NCI-H1436 treated with DMSO at 0.1 percent for 48 hours (cell line): ENCODE data around the gene SUPT3H.
"Not testable (repeated sequence)": the region's sequence is repeated elsewhere in the genome, so short reads cannot be mapped to it uniquely, and the experiment has no call there.

ENCODE experiments used
- DNase-seq: peaks from one replicate; lab custom pipeline; 2025; lab: John Stamatoyannopoulos, UW

The SUPT3H gene

DNA sequence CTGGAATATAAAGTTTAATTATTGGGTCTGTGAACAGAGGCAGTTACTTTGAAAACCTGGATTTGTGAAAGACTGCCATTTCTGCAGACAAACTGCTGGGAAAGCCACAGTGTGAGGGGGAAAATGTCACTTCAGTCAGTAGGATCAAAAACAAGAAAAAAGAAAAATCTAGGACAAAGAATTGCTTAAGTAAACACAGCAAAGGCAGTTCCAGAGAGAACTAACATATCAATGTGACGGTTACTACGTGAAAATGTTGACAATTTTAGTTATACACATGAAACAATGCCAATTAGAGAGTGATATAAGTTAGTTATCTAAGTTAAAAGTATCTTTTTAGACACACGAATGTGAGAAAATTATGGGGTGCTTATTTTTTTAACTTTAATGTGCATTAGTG, 320.0 kb downstream of the SUPT3H start:
- DNase-seq: no peak

DNA sequence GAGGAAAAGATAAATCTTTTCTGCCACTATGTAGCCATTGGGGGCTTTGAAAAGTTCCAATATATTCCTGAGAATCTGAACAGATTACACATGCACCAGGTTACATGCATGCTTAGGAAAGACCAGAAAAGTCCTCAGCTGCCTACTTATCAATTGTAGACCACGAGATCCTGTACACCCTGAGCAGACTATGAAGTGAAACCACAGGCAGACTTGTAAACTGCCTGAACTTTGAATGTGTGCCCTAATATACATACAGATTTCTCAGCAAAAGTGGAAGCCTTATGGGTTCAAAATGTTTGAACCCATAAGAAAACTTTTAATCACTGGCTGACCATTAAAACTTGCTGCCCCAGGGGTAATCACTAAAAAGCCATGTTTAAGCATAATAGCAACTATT, 323.1 kb downstream of the SUPT3H start:
- no peak for DNase-seq

DNA sequence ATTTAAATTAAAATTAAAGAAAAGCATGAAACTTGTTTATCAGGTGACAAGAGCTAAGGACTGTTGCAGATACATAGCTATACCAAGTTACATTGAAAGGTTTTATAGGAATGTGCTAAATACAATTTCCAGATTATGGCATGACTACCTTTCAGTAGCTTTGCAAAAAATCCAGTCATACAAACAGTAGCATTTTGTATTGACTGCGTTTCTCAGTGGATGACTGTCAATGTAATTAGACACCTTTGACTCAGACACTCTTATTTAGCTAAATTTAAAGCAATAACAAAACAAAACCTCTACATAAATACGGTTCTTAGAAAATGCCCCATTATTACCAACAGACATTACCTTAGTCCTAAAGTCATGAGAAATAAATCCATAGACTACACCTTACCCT, 325.4 kb downstream of the SUPT3H start:
- no peak for DNase-seq

DNA sequence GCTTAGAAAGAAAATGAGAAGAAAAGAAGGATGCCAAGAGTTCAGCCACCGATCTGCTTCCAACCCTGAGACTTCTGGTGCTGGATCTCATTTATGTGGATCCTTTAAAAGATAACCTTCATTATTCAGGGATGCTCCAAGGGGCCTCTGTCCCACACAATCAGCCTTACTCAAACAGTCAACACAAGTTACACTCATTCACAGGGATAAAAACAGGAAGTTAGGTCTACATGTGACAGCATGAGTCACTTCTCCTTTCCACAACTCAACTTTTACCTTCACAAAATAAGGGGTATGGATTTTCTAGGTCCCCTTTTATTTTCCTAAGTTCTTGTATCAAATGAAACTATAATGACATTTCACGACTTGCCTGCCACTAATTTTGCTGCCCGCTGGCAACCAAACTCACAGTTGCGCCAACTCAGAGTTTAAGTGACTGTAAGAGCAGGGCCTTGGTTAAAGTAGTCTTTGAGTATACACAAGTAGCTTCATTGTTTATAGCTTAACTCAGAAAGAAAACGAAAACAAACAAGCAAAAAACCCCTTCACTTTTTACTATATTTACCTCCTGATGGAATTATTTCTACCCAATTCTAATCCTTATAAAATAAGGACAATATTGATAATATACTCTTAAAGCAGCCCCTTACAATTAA, 328.4 kb downstream of the SUPT3H start:
- no peak for DNase-seq

DNA sequence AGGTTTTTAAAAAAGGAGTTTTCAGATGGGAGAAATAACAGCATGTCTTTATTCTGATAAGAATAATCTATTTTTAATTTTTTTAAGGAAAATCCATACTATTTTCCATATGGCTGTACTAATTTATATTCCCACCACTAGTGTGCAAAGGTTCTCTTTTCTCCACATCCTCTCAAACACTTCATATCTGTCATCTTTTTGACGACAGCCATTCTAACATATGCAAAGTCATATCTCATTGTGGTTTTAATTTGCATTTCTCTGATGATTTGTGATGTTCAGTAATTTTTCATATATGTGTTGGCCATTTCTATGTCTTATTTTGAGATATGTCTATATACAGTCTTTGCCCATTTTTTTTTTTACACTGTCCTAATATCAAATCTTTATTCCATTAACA, 330.2 kb downstream of the SUPT3H start:
- no peak for DNase-seq

DNA sequence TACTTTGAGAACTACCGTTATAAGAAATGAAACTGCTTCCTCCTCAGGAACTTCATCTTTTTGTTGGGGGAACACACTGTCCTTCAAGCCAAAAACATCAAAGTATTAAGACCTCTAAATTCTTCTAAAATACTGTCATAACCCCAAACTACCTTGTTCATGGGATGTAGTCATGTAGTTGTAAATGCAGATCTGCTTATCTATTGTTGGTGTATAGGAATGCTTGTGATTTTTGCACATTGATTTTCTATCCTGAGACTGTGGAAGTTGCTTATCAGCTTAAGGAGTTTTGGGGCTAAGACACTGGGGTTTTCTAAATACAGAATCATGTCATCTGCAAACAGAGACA, 332.5 kb downstream of the SUPT3H start:
- DNase-seq: no peak

DNA sequence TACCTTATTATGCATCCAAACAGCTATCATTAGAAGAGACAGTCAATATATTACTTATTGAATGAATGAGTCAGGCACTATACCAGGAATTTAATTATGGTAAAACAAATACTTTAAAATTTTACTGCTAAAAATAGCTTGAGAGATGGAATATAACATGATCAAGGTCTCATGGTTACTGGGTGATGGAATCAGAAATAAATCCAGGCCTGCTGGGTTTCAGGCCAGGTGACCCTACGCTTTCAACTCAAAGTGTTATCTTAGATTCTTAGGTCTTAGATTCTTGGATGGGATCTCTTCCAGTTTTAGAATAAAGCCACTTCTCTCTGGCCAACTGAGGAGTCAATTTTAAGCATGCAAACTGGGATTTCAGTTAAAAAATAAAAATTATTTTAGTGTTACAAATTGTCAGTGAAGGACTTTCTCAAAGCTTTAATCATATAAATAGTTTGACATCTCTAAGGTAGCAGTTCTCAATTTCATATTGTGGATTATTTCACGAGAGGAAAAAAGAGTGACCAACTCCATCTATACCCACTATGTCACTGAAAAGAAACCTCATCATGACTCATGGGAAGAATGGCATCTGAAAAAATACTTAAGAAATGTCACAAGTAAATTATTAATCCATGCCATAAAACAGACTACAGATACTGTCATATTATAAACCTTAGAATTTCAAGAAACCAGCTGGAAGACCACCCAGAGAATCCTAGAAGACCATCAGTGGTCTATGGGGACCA, 333.1 kb downstream of the SUPT3H start:
- no peak for DNase-seq

DNA sequence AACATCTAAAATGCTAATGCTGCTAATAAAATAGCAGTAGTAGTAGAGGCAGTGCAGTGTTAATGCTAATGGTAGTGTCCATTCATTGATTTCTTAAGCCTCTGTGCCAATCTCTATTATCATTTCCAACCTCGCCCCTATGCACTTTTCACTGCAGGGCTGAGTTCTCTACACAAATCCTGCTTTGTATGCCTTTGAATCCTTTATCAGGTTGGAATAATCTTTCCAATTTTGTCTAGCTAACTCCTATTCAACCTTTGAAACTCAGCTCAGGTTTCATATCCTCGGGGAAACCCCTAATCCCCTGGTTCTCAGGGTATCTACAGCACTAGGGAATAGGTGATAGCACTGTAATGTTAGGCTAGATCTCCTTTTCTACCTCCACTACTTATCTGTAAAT, 333.6 kb downstream of the SUPT3H start:
- no peak for DNase-seq

DNA sequence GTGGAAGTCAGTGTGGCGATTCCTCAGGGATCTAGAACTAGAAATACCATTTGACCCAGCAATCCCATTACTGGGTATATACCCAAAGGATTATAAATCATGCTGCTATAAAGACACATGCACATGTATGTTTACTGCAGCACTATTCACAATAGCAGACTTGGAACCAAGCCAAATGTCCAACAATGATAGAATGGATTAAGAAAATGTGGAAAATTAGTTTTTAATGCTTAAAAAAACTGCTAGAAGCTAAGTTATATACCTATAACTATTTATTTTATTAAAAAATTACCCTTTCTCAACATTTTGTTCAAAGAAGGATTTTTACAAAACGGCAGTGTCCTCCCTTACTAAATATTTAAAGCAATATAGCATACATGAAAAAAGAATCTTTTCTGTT, 335.1 kb downstream of the SUPT3H start:
- not testable (repeated sequence) for DNase-seq

DNA sequence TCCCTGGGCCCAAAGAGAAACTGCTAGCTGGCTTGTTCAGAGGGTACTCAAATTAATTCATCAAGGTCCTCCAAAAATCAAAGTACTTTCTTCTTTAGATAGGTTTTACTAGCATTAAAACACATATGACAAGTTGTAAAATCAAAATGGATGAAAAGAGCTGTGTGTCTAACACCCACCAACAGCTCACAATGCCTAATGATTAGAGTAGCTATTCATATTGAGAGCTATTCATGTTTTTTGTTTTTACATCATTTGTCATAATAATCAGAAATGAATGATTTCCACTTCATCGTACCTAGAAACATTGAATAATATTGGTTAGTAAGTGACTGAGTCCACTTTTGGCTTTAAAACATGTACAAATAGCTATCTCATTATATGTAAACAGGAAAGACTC, 339.5 kb downstream of the SUPT3H start:
- no peak for DNase-seq

DNA sequence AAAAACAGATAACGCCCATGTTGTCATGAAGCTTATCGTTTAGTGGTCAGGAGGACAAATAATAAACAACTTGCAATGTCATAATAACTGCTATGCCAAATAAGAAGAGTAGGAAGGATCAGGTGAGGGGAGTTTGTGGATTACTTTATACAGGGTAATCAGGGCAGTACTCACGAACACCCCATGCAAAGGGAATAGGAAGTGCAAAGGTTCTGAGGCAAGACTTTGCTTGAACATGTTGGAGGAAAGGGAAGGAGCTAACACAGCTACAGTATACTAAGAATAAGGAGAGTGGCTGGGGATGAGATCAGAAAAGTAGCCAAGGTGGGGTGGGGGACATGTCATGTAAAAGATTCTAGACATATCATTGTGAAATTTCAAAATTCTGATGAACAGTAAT, 341.6 kb downstream of the SUPT3H start:
- DNase-seq: no peak

DNA sequence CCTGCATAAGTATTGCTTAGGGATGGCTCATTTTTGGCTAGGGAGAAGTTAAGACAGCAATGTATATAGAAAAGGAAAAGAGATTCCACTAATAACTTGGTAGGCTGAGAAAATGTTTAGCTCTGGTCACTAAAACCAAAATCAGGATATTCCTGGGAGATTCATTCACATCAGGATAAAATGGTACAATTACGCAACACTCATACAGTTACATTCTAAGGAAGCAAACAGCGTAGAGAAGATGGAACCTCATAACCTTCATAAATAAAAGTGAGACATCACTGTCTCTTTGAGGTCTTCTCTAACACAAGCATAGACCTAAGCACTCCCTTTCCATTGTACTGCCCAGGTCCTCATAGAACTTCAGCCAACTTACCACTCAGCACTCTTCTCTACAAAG, 345.3 kb downstream of the SUPT3H start:
- DNase-seq: no peak

DNA sequence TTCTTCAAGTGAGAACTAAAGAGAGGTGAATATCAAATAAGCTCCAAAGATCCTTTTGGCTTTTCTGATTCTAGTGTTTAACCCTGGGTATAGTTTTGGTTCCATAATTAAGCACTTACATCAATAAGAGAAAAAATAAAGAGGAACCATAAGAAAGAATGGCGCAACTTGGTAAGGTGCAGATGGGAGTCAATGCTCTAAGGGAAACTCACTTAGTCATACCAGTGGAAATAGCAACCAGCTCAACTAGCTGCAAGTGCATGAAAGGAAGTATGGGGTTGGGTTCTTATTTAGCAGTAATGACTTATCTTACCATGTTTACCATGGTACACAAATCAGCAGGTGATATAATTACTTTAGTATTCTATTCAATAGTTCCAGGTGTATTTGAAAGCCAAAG, 346.1 kb downstream of the SUPT3H start:
- DNase-seq: no peak

DNA sequence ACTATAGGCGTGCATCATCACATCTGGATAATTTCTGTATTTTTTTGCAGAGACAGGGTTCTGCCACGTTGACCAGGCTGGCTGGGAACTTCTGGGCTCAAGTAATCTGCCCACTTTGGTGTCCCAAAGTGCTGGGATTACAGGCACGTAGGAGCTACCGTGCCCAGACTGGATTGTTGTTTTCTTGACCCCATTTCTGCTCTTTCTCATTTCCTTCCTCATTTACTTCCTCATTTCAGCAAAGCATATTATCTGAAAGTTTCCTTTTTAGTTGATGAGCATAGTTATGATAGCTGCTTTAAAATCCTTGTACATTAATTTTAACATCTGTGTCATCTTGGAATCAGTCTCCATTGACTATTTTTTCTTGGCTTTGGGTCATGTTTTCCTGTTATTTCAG, 350.6 kb downstream of the SUPT3H start:
- no peak for DNase-seq

DNA sequence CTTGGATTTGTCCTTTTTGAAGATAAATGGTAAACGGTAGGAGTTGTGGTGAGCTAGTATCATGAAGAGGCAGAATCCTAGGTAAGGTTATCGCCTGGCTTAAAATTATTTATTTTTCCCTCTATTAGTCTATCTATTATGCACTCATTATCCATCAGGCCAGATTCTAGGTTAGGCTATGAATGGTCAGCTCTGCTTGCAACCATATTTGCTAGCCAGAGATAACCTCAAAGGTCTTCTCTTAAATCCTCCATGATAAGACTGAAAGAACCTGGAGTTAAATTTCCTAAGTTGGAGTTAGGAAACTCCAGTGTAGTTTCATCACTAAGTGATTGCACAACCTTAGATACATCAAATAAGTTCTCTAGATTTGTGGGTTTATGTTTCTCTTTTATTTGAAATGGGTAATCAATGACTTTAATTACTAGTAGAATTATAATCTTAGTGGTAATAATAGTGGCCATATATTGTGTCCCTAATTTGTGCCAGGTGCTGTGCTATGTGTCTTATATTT, 351.7 kb downstream of the SUPT3H start:
- DNase-seq: no peak

DNA sequence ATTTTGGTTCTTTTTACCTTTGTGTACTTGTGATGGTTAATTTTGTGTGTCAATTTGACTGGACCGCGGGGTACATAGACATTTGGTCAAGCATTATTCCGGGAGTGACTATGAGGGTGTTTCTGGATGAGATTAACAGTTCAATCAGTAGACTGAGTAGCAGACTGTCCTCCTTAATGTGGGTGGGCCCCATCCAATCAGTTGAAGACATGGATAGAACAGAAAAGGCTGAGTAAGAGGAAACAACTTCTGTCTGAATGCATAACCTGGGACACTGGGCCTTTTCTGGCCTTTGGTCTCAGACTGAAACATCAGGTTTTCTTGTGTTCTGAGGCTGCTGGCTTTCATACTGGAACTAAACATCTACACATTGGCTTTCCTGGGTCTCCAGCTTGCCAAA, 353.1 kb downstream of the SUPT3H start:
- DNase-seq: no peak

DNA sequence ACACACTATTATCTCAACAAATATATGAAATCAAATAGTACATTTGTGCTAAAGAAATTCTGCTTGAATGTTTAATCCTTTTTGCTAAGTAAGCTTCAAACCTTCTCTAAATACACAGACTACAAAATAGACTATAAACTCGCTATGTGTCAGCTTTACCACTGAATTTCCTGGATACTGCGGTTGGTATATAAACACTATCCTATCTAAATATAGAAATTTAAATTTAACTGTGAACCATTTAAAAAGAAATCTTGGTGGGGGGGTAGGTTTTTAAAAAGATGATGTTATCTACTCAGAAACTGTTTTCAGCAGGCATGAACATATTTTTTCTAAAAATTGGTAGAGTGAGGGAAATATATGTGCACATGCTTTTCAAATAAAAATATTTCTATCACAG, 356.1 kb downstream of the SUPT3H start:
- no peak for DNase-seq

DNA sequence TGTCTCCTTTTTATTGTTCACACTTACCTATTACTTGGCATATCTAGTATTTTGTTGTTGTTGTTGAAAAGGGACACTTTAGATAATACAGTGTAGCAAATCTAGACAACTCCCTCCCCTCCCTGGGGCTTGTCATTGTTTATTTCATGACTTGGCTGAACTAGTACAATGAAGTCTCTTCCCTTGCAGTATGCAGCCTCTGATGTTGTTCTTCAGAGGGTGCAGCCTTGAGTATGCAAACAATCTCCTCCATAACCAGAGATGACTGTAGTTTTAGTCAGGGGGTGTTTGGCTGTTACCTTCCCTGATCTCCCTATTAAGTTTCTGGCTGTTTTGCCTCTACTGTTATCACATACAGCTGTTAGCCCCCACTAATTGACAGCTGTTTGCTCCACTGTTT, 365.0 kb downstream of the SUPT3H start:
- DNase-seq: no peak

DNA sequence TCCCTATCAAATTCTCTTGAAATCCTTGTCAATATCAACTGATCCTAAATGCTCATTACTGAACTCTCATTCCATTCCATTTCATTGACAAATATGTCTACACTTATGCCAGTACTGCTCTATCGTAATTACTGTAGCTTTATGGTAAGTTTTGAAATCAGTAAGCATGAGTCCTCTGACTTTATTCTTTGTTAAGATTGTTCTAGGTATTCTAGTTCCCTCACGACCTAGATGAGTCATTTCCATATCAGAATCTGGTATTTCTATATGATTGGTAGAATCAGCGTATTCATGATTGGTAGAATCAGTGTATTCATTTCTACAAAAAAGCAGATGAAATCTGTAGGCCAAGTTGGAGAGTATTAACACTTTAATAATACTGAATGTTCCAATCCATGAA, 368.2 kb downstream of the SUPT3H start:
- DNase-seq: no peak

DNA sequence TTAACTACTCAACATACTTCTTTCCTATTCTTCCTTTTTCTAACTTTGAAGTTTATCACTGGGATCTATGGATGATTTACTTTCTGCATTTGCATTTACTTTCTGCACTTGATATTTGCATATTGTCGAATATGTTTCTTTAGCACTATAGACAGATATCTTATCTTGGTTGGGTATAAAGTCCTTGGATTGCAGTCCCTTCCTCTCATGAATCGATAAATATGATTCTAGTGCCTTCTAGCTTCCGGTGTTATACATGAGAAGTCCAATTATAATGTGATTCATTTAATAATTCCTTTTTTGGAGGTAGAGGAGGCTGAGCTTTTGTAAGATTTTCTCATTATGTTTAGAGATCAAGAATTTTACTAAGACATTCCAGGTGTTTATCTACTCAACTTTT, 370.8 kb downstream of the SUPT3H start:
- DNase-seq: no peak

DNA sequence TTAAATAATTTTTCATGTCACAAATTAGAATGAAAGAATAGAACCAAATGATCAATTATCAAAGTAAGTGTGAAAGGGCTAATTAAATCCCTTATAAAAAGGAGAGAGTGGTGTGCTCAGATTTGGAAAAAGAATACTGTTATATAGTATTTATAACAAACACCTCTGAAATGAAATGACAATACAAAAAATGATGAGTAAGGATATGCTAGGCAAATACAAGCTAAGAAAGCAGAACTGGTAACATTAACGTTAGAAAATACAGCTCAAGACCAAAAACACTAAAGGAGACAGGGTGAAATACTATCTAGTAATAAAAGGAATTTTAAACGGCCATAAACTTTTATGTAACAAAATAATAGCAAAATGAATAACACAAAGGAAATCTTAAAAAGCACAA, 373.8 kb downstream of the SUPT3H start:
- DNase-seq: no peak

DNA sequence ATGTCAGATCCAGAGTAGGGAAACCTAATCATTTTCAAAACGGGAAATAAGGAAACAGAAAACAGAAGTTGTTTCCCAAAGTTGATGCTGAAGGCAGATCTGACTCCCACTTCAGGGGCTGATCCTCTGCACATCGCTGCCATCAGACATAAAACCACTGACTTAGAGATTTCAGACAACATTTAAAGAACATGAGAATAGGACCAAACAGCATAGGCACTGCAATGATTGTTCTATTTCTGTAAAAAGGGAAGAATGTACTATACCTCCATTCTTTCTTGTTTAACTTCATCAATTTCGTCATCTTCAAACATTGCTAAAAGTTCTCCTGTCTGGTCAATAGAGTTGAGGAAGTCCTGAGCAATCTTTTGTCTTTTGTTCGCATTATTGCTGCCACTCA, 374.3 kb downstream of the SUPT3H start:
- no peak for DNase-seq

DNA sequence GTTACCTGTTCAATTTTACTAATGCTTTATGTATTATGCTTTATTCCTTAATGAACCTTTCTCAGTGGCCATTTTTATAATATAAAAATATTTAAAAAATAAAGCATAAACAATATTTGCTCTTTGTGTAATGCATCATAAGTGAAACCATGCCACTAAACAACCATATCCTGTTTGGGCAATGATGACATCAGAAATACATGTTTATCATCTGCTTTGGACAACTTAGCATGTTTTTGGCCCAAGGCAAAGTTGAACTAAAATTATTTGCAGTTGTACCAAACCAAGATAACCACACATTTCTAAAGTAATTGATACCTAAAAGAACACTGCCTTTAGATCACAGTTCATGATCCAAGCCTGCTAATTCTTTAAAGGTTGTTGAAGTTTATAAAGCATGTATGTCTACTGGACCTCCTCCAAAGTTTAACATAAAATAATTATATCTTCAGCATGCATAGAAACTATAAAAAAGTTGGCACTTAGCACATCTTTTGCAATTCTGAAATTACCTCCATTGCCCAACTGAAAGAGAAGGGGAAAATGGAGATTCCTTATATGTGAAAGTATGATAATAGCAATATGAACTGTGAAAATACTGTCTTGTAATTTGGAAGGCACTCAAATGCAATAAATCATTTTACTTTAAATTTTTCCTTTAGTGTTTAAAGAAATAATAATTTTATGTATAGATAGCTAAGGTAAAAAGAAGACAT, 375.2 kb downstream of the SUPT3H start:
- no peak for DNase-seq
